GM10266 (cell line): Measurements from ENCODE around the gene WFDC11.

Experiments used
- DNase-seq: peaks from one replicate; pipeline ENCODE4 v3.0.0; 2012; ENCODE audit errors: extremely low spot score
- CTCF ChIP-seq: IDR thresholded peaks from 2 replicates; pipeline ENCODE4 v1.5.1; 2012; ENCODE audit warnings: mild to moderate bottlenecking, low read depth; ENCODE audit not compliant: control insufficient read depth, insufficient read depth; ENCODE audit errors: missing control alignments

The WFDC11 gene

DNA sequence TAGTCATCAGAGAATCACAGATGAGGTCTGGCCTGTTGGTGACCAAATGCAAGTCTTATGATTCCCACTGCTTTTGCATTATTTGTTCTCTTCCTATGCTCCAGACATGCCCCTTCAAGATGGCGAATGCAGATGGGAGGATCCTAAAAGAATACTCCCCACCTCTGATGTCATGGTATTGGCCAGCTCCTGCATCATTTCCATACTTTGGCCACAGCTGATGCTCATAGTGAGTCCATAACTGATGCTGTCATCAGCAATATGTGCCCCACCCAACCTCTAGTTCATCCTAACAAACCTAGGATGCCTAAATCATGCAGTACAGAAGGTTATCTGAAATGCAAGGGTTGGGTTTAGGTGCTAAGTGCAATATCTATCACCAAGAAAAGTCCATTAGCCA lies 33.5 kb downstream of the WFDC11 start:
- no peak for DNase-seq
- no peak for TF ChIP-seq CTCF

- no peak for TF ChIP-seq CTCF
These were observed 38.9 kb downstream of the WFDC11 start, which contains the start of gene WFDC9 for GRCh38 chr20:45631184-45631583. Gene WFDC9, minus strand, starts transcription at chr20:45631284. Its CDS starts 21,103 bp downstream, at chr20:45610181.

DNA sequence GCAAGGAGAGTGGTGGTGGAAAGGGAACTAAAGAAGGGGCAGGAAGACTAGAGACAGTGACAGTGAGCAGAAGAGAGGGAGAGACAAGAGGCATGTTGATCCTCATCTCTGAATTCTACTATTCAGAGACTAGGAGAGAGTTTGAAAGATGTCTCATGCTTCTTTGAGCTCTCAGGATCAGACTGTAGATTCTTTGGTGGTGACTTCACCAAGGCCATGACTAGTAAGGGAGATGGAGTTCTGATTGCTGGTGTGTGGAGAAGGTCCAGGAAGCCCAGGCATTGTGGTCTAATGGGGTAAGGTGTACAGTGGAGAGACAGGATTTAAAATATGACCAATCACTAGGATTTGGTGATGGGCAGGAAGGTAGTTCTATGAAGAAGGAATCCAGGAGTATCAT lies 39.7 kb downstream of the WFDC11 start:
- no peak for TF ChIP-seq CTCF

More at GRCh38 chr20:45631184-45631583, 38.9 kb downstream of the WFDC11 start, which contains the start of gene WFDC9:
- no peak for DNase-seq

GRCh38 chr20:45629496-45630100 lies 40.4 kb downstream of the WFDC11 start, which contains the start of gene WFDC10A:
Gene WFDC10A, plus strand, starts transcription at chr20:45629739. Its CDS starts 75 bp downstream, at chr20:45629814.
- peak; percentile 66 for DNase-seq
- peak; percentile 75 for TF ChIP-seq CTCF

More for the DNA sequence above, 39.7 kb downstream of the WFDC11 start:
- DNase-seq = no peak

DNA sequence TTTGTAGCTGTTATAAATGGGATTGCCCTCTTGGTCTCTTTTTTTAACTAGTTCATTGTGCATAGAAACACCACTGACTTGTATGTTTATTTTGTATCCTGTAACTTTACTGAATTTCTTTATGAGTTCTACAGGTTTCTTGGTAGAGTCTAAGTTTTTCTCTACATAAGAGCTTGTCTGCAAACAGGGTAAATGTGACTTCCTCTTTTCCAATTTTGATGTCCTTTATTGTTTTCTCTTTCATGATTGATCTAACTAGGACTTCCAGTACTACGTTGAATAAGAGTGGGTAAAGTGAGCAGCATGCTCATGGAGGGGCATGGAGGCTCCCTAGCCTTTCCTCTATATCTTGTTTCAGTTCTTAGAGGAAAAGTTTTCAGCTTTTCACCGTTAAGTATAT lies 43.5 kb downstream of the WFDC11 start:
- DNase-seq = no peak
- TF ChIP-seq CTCF = no peak

DNA sequence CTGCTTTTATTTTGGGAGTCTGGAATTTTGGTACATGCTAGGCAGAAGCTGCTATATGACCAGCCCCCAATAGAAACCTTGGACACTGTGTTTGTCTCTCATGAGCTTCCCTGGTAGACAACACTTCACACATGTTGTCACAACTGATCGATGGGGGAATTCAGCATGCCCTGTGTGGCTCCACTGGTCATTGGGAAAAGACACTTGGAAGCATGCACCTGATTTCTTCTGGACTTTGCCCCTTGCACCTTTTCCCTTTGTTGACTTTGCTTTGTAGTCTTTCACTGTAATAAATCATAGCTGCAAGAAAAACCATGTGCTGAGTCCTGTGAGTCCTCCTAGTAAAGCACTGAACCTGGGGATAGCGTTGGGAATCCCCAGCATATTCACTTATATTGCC lies 48.4 kb downstream of the WFDC11 start:
- TF ChIP-seq CTCF = no peak
- DNase-seq = no peak

DNA sequence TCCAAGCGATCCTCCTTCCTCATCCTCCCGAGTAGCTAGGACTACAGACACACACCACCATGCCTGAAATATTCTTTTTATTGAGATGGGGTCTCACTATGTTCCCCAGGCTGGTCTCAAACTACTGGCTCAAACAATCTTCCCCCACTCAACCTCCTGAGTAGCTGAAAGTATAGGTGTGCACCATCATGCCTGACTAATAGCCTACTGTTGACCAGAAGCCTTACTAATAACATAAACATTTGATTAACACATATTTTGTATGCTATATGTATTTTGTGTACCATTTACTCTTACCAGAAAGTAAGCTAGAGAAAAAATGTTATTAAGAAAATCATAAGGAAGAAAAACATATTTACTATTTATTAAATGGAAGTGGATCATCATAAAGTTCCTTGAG lies 52.4 kb downstream of the WFDC11 start:
- no peak for DNase-seq
- TF ChIP-seq CTCF = no peak
